SK-N-SH (cell line): ENCODE measurements around the gene MID2. TPM values are rescaled to one million over a fixed set of nuclear protein-coding genes. Genes with fewer than 3 reads are reported as not detected.

ENCODE experiments used
- CTCF ChIA-PET: fragments of 300-600, 350-600 bp; formaldehyde crosslinking; extraction: SDS; loops from one replicate; lab custom pipeline; 2021; lab: Yijun Ruan, JAX
- POLR2A ChIA-PET: fragments of 350-600 bp; sonication (Branson Sonifier 250); formaldehyde crosslinking; extraction: SDS; loops from one replicate; lab custom pipeline; 2020; ENCODE audit warnings: antibody characterized with exemption, inconsistent platforms; lab: Yijun Ruan, JAX
- DNase-seq: peaks from one replicate; pipeline ENCODE4 v3.0.0; 2012
- H2AFZ ChIP-seq: fragments of 200-600 bp; sonication (generic); 2 replicates; pipeline ENCODE4 v1.8.1; 2016; ENCODE audit warnings: antibody characterized with exemption, mild to moderate bottlenecking, low read depth
- H3F3A ChIP-seq: fragments of 200-600 bp; sonication (generic); replicated peaks from 2 replicates; pipeline ENCODE3; 2016; ENCODE audit warnings: antibody characterized with exemption, mild to moderate bottlenecking; ENCODE audit not compliant: insufficient read depth
- H3K27ac ChIP-seq, 2 experiments: fragments of 200-500 bp in 1 of 2; fragments of 200-600 bp in 1 of 2; sonication (Bioruptor generic) in 1 of 2; sonication (generic), shearing (Covaris generic) in 1 of 2; 2 replicates each; pipeline versions ENCODE4 v1.5.1 to v1.6.1; 2014 to 2016; ENCODE audit warnings: low read depth in 2 of 2, inconsistent platforms in 1 of 2, low read length in 1 of 2, mild to moderate bottlenecking in 1 of 2, mixed read lengths in 1 of 2
- H3K27me3 ChIP-seq: fragments of 200-600 bp; sonication (generic), shearing (Covaris generic); 2 replicates; pipeline ENCODE4 v1.6.1; 2016; ENCODE audit warnings: mixed run types; ENCODE audit not compliant: insufficient read depth
- H3K36me3 ChIP-seq, 2 experiments: fragments of 200-500 bp in 1 of 2; fragments of 200-600 bp in 1 of 2; sonication (Bioruptor generic) in 1 of 2; sonication (generic) in 1 of 2; replicated peaks in 1 of 2; 2 replicates each; pipeline versions ENCODE3 to v1.5.1; 2014 to 2016; ENCODE audit warnings: low read length in 1 of 2, mild to moderate bottlenecking in 1 of 2; ENCODE audit not compliant: insufficient read depth in 2 of 2, control insufficient read depth in 1 of 2
- H3K4me1 ChIP-seq, 2 experiments: fragments of 200-500 bp in 1 of 2; fragments of 200-600 bp in 1 of 2; sonication (Bioruptor generic) in 1 of 2; sonication (generic), shearing (Covaris generic) in 1 of 2; 2 replicates each; pipeline versions ENCODE4 v1.5.1 to v1.6.1; 2014 to 2016; ENCODE audit warnings: low read depth in 1 of 2, low read length in 1 of 2, mixed run types in 1 of 2; ENCODE audit not compliant: insufficient read depth in 2 of 2, control insufficient read depth in 1 of 2
- H3K4me2 ChIP-seq: fragments of 200-600 bp; sonication (generic), shearing (Covaris generic); 2 replicates; pipeline ENCODE4 v1.6.1; 2017; ENCODE audit warnings: mixed run types
- H3K4me3 ChIP-seq, 2 experiments: fragments of 200-500 bp in 1 of 2; fragments of 200-600 bp in 1 of 2; sonication (Bioruptor generic) in 1 of 2; sonication (generic), shearing (Covaris generic) in 1 of 2; 2 replicates each; pipeline versions ENCODE4 v1.5.1 to v1.8.1; 2014 to 2016; ENCODE audit warnings: low read depth in 2 of 2, inconsistent platforms in 1 of 2, low read length in 1 of 2, mild to moderate bottlenecking in 1 of 2, mixed read lengths in 1 of 2, moderate library complexity in 1 of 2
- H3K79me2 ChIP-seq: fragments of 200-600 bp; sonication (generic); 2 replicates; pipeline ENCODE4 v1.8.1; 2017; ENCODE audit warnings: mild to moderate bottlenecking; ENCODE audit not compliant: insufficient read depth
- H3K9ac ChIP-seq: fragments of 200-600 bp; sonication (generic); 2 replicates; pipeline ENCODE4 v1.6.1; 2017; ENCODE audit warnings: mixed run types
- H3K9me2 ChIP-seq: fragments of 200-600 bp; sonication (generic); 2 replicates; pipeline ENCODE4 v1.6.1; 2017; ENCODE audit warnings: mixed run types
- H3K9me3 ChIP-seq: fragments of 200-600 bp; sonication (generic); 2 replicates; pipeline ENCODE4 v1.6.1; 2017; ENCODE audit warnings: mixed run types, mild to moderate bottlenecking, moderate library complexity
- H4K20me1 ChIP-seq: fragments of 200-600 bp; sonication (generic); 2 replicates; pipeline ENCODE4 v1.6.1; 2017; ENCODE audit warnings: mild to moderate bottlenecking, mixed run types; ENCODE audit not compliant: insufficient read depth
- EP300 ChIP-seq, 2 experiments: IDR thresholded peaks; 2 replicates each; pipeline versions ENCODE4 v1.4.0 to v1.6.1; 2012; ENCODE audit warnings: borderline replicate concordance in 1 of 2, low read depth in 1 of 2, low read length in 1 of 2
- FOXJ3 ChIP-seq: sonication (generic); formaldehyde crosslinking; IDR thresholded peaks from 2 replicates; pipeline ENCODE4 v1.5.1; 2020; ENCODE audit warnings: mild to moderate bottlenecking, missing genetic modification reagents
- NFIC ChIP-seq: IDR thresholded peaks from 2 replicates; pipeline ENCODE4 v1.4.0; 2012; ENCODE audit warnings: borderline replicate concordance
- RAD21 ChIP-seq: IDR thresholded peaks from 2 replicates; pipeline ENCODE4 v1.6.1; 2012; ENCODE audit warnings: mild to moderate bottlenecking, low read length
- TAF1 ChIP-seq: IDR thresholded peaks from 2 replicates; pipeline ENCODE4 v1.6.1; 2012; ENCODE audit warnings: low read depth, mild to moderate bottlenecking, low read length, moderate library complexity, borderline replicate concordance
- TCF12 ChIP-seq: IDR thresholded peaks from 2 replicates; pipeline ENCODE4 v1.4.0; 2012
- WGBS: methylation state at CpG from one replicate; pipeline ENCODE4 v1.1.6; 2017; ENCODE audit warnings: low lambda C conversion rate; 5-methylcytosine and 5-hydroxymethylcytosine counted together
- polyA plus RNA-seq, 3 experiments: library from polyadenylated mRNA; depleted of rRNA; stranded (reverse); fragments of >200 nt; gene quantifications; 2 replicates each; pipeline ENCODE4 v1.2.3, GENCODE V29; 2012
- TF ChIP-seq, protein P1 (sequence below): IDR thresholded peaks from 2 replicates; pipeline ENCODE4 v1.6.1; 2012; ENCODE audit warnings: mild to moderate bottlenecking, low read depth, low read length, moderate library complexity

MID2 gene
- polyA plus RNA-seq, 1 of the 3 experiments (the other 2 are of a cell fraction), result 0.16 TPM

- no peak overlapping the region for H3K9ac ChIP-seq
- H3F3A ChIP-seq, result no peaks in the 10 kb centered on the region
- H3K9me3 ChIP-seq, result no peaks in the 10 kb centered on the region
- no peak overlapping the region for H3K4me2 ChIP-seq
- POLR2A ChIA-PET, result no interaction called here
- TF ChIP-seq, protein P1, sequence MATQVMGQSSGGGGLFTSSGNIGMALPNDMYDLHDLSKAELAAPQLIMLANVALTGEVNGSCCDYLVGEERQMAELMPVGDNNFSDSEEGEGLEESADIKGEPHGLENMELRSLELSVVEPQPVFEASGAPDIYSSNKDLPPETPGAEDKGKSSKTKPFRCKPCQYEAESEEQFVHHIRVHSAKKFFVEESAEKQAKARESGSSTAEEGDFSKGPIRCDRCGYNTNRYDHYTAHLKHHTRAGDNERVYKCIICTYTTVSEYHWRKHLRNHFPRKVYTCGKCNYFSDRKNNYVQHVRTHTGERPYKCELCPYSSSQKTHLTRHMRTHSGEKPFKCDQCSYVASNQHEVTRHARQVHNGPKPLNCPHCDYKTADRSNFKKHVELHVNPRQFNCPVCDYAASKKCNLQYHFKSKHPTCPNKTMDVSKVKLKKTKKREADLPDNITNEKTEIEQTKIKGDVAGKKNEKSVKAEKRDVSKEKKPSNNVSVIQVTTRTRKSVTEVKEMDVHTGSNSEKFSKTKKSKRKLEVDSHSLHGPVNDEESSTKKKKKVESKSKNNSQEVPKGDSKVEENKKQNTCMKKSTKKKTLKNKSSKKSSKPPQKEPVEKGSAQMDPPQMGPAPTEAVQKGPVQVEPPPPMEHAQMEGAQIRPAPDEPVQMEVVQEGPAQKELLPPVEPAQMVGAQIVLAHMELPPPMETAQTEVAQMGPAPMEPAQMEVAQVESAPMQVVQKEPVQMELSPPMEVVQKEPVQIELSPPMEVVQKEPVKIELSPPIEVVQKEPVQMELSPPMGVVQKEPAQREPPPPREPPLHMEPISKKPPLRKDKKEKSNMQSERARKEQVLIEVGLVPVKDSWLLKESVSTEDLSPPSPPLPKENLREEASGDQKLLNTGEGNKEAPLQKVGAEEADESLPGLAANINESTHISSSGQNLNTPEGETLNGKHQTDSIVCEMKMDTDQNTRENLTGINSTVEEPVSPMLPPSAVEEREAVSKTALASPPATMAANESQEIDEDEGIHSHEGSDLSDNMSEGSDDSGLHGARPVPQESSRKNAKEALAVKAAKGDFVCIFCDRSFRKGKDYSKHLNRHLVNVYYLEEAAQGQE, result peak; percentile 66; the same call in 1 of the 2 replicates
- TF ChIP-seq TAF1 (no peak), TCF12 (no peak)
- 11% methylated on average over 1 of the region's 1 CpG for WGBS
- H3K79me2 ChIP-seq, result no peaks in the 10 kb centered on the region
- no peaks in the 10 kb centered on the region for H3K36me3 ChIP-seq
- CTCF ChIA-PET, result interaction anchor here (1.1 kb wide), 1 partner anchor 9 kb away, joined by 3 read pairs; no protein-coding TSS in a partner anchor
- no peak overlapping the region for H3K27ac ChIP-seq
- H3K4me3 ChIP-seq, result no peak overlapping the region
- H3K4me1 ChIP-seq, result no peaks in the 10 kb centered on the region
- H3K9me2 ChIP-seq, result no peaks in the 10 kb centered on the region; the same call in 1 of the 2 replicates
- no peak for DNase-seq
- no peak overlapping the region for H2AFZ ChIP-seq
- no peaks in the 10 kb centered on the region for H4K20me1 ChIP-seq
- H3K27me3 ChIP-seq, result no peaks in the 10 kb centered on the region
Observed at GRCh38 chrX:107934262-107934661, 108.6 kb downstream of the MID2 start.

- Histone ChIP-seq H3K9me3 (no peaks in the 10 kb centered on the region), H2AFZ (no peak overlapping the region), H4K20me1 (no peaks in the 10 kb centered on the region), H3K27ac (no peak overlapping the region), H3K9ac (no peak overlapping the region), H3K9me2 (no peaks in the 10 kb centered on the region; the same call in 1 of the 2 replicates), H3K4me2 (no peak overlapping the region), H3F3A (no peaks in the 10 kb centered on the region), H3K4me3 (no peak overlapping the region), H3K36me3 (no peaks in the 10 kb centered on the region), H3K4me1 (no peaks in the 10 kb centered on the region), H3K79me2 (no peaks in the 10 kb centered on the region), H3K27me3 (no peaks in the 10 kb centered on the region)
- WGBS, result 16% methylated on average over 7 of the region's 7 CpGs
- ChIA-PET CTCF (interaction anchor here (1.1 kb wide), 1 partner anchor 10 kb away, joined by 3 read pairs; no protein-coding TSS in a partner anchor), POLR2A (no interaction called here)
- no peak for DNase-seq
- TF ChIP-seq EP300 (IDR thresholded peaks at IDR 0.05; ENCODE audit: borderline replicate concordance in 1 of 2, low read depth in 1 of 2, low read length in 1 of 2), result no peak
- 0 out of 2 replicates have a peak, but pooled peaks have one; percentile 6 for TF ChIP-seq NFIC
- TF ChIP-seq RAD21, result no peak
- no peak for TF ChIP-seq FOXJ3 (CRISPR knock-in tag)
- TF ChIP-seq, protein P1, result no peak
Observed at GRCh38 chrX:107935200-107935599, 109.5 kb downstream of the MID2 start.
